ENCODE data around the gene CCT6B. TPM values are rescaled to one million over a fixed set of nuclear protein-coding genes. Genes with fewer than 3 reads are reported as not detected.

CCT6B gene
- total and polyA plus RNA-seq, 2 of the 13 experiments (the other 11 are each of a cell fraction or from before 2014, with no cell fraction given), result 0.41 to 1.4 TPM

DNA sequence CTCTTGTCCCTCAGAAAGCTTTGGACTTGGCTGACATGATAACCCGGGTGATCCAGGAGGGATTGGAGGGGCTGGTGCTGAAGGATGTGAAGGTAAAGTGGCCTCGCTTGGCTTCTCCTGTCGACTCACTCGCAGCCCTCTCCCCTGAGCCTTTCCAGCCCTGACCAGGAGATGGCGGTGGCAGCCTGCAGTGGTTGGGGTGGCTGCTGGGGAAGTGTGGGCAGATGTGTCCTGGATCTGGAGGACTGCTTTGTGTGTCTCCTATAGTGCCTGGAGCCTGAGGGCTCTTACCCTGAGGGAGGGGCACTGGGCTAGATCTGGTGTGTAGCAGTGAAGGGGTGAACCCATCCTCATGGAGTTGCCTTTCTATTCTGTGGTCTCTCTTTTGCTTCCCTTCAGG lies 36.9 kb upstream of the CCT6B start (continued):
- TF ChIP-seq, protein P1, sequence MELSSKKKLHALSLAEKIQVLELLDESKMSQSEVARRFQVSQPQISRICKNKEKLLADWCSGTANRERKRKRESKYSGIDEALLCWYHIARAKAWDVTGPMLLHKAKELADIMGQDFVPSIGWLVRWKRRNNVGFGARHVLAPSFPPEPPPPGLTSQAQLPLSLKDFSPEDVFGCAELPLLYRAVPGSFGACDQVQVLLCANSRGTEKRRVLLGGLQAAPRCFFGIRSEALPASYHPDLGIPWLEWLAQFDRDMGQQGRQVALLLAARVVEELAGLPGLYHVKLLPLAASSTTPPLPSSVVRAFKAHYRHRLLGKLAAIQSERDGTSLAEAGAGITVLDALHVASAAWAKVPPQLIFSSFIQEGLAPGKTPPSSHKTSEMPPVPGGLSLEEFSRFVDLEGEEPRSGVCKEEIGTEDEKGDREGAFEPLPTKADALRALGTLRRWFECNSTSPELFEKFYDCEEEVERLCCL (CRISPR knock-in tag; IDR thresholded peaks at IDR 0.05; ENCODE audit: borderline replicate concordance), result no peak
- TF ChIP-seq ZNF343 (CRISPR knock-in tag; IDR thresholded peaks at IDR 0.05) (no peak), IRF9 (CRISPR knock-in tag; IDR thresholded peaks at IDR 0.05; ENCODE audit: borderline replicate concordance) (no peak), HNF4A (CRISPR knock-in tag; IDR thresholded peaks at IDR 0.05) (no peak), AFF4 (CRISPR knock-in tag; IDR thresholded peaks at IDR 0.05) (no peak), CHD4 (IDR thresholded peaks at IDR 0.05; ENCODE audit: borderline replicate concordance, low read length) (no peak), ZBTB38 (CRISPR knock-in tag; IDR thresholded peaks at IDR 0.05) (peak; percentile 30; the same call in 1 of the 2 replicates), ZFP36L2 (CRISPR knock-in tag; IDR thresholded peaks at IDR 0.05) (no peak), SRSF4 (IDR thresholded peaks at IDR 0.05; ENCODE audit: low read depth, low read length, poor library complexity, severe bottlenecking) (no peak), ZBTB26 (CRISPR knock-in tag; IDR thresholded peaks at IDR 0.05; ENCODE audit: borderline replicate concordance) (no peak), IRF2 (CRISPR knock-in tag; IDR thresholded peaks at IDR 0.05) (0 out of 2 replicates have a peak, but pooled peaks have one; percentile 24), PHF21A (CRISPR knock-in tag; IDR thresholded peaks at IDR 0.05) (no peak), PRMT3 (CRISPR knock-in tag; IDR thresholded peaks at IDR 0.05; ENCODE audit: borderline replicate concordance, low read depth) (no peak), GABPB1 (CRISPR knock-in tag; IDR thresholded peaks at IDR 0.05) (no peak; the same call in 1 of the 2 replicates), CREM (IDR thresholded peaks at IDR 0.05) (no peak), CREM (CRISPR knock-in tag; IDR thresholded peaks at IDR 0.05) (no peak), YEATS2 (CRISPR knock-in tag; IDR thresholded peaks at IDR 0.05; ENCODE audit: borderline replicate concordance) (no peak), BCLAF1 (IDR thresholded peaks at IDR 0.05) (no peak)
- TF ChIP-seq, protein P2, sequence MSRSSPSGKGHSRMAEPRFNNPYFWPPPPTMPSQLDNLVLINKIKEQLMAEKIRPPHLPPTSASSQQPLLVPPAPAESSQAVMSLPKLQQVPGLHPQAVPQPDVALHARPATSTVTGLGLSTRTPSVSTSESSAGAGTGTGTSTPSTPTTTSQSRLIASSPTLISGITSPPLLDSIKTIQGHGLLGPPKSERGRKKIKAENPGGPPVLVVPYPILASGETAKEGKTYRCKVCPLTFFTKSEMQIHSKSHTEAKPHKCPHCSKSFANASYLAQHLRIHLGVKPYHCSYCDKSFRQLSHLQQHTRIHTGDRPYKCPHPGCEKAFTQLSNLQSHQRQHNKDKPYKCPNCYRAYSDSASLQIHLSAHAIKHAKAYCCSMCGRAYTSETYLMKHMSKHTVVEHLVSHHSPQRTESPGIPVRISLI (CRISPR knock-in tag; IDR thresholded peaks at IDR 0.05; ENCODE audit: borderline replicate concordance), result no peak
